CD14-positive monocyte (primary cell): ENCODE data around the gene PANX1. TPM values are rescaled to one million over a fixed set of nuclear protein-coding genes. Genes with fewer than 3 reads are reported as not detected.

Source experiments
- DNase-seq, 3 donors: peaks; one replicate each; pipeline ENCODE4 v3.0.0-alpha.2; 2011 to 2022
- H2AFZ ChIP-seq: 2 replicates; pipeline ENCODE4 v1.6.0; 2012; ENCODE audit warnings: mild to moderate bottlenecking, low read depth, low read length, inconsistent platforms; ENCODE audit not compliant: insufficient read depth, poor library complexity, severe bottlenecking
- H3K27ac ChIP-seq, 2 donors: 1 replicate in 1 of 2; 2 replicates in 1 of 2; pipeline ENCODE4 v1.5.1; 2012 to 2013; ENCODE audit warnings: low read length in 2 of 2, control low read depth in 1 of 2, inconsistent platforms in 1 of 2, low read depth in 1 of 2, mild to moderate bottlenecking in 1 of 2
- H3K27me3 ChIP-seq, 2 donors: one replicate each; pipeline versions ENCODE4 v1.6.0 to v1.6.1; 2011 to 2013; ENCODE audit warnings: low read length in 2 of 2; ENCODE audit not compliant: control insufficient read depth in 2 of 2, insufficient read depth in 2 of 2
- H3K36me3 ChIP-seq, 2 donors: replicated peaks in 1 of 2; 1 replicate in 1 of 2; 2 replicates in 1 of 2; pipeline versions ENCODE4 v1.5.1 to v1.6.1; 2012 to 2013; ENCODE audit warnings: low read length in 2 of 2, control low read depth in 1 of 2, inconsistent platforms in 1 of 2, mild to moderate bottlenecking in 1 of 2; ENCODE audit not compliant: insufficient read depth in 2 of 2, control insufficient read depth in 1 of 2
- H3K4me1 ChIP-seq, 2 donors: 1 replicate in 1 of 2; 2 replicates in 1 of 2; pipeline versions ENCODE4 v1.5.1 to v1.6.1; 2012 to 2013; ENCODE audit warnings: low read length in 2 of 2, control low read depth in 1 of 2, inconsistent platforms in 1 of 2, mild to moderate bottlenecking in 1 of 2, moderate library complexity in 1 of 2; ENCODE audit not compliant: insufficient read depth in 2 of 2, control insufficient read depth in 1 of 2
- H3K4me2 ChIP-seq: replicated peaks from 2 replicates; pipeline ENCODE3; 2012; ENCODE audit warnings: low read length, moderate library complexity, mild to moderate bottlenecking; ENCODE audit not compliant: poor library complexity, severe bottlenecking; ENCODE audit errors: extremely low read depth
- H3K4me3 ChIP-seq, 3 experiments: fragments of 200-600 bp in 1 of 3; sonication (generic) in 1 of 3; replicated peaks in 1 of 3; 1 replicate in 2 of 3; 2 replicates in 1 of 3; pipeline ENCODE4 v1.5.1; 2011 to 2013; ENCODE audit warnings: low read length in 3 of 3, mild to moderate bottlenecking in 3 of 3, control low read depth in 2 of 3, low read depth in 2 of 3, inconsistent platforms in 1 of 3, moderate library complexity in 1 of 3
- H3K79me2 ChIP-seq: 2 replicates; pipeline ENCODE4 v1.6.0; 2012; ENCODE audit warnings: mild to moderate bottlenecking, control low read depth, inconsistent platforms, low read length, moderate library complexity; ENCODE audit not compliant: insufficient read depth
- H3K9ac ChIP-seq: 2 replicates; pipeline ENCODE4 v1.6.0; 2017; ENCODE audit warnings: low read length, mild to moderate bottlenecking; ENCODE audit not compliant: insufficient read depth, poor library complexity, severe bottlenecking
- H3K9me3 ChIP-seq, 2 donors: replicated peaks in 1 of 2; 1 replicate in 1 of 2; 2 replicates in 1 of 2; pipeline versions ENCODE4 v1.5.1 to v1.6.1; 2012 to 2013; ENCODE audit warnings: low read length in 2 of 2, control low read depth in 1 of 2; ENCODE audit not compliant: control insufficient read depth in 1 of 2, insufficient read depth in 1 of 2
- H4K20me1 ChIP-seq: 2 replicates; pipeline ENCODE4 v1.6.0; 2012; ENCODE audit warnings: mild to moderate bottlenecking, low read length, control low read depth, moderate library complexity; ENCODE audit not compliant: insufficient read depth
- H3K27ac Mint-ChIP-seq, 7 donors: one replicate each; pipeline ENCODE4 v1.8.0; 2020; ENCODE audit warnings: mild to moderate bottlenecking in 7 of 7, mixed read lengths in 7 of 7, moderate library complexity in 6 of 7, inconsistent platforms in 2 of 7
- H3K27me3 Mint-ChIP-seq, 3 donors: one replicate each; pipeline ENCODE4 v1.8.0; 2021 to 2022; ENCODE audit warnings: low read depth in 3 of 3, mild to moderate bottlenecking in 3 of 3, mixed read lengths in 3 of 3, moderate library complexity in 3 of 3, inconsistent platforms in 1 of 3
- H3K36me3 Mint-ChIP-seq, 2 donors: one replicate each; pipeline ENCODE4 v1.8.0; 2020; ENCODE audit warnings: mixed read lengths in 2 of 2, inconsistent platforms in 1 of 2, mild to moderate bottlenecking in 1 of 2
- H3K4me1 Mint-ChIP-seq: one replicate; pipeline ENCODE4 v1.8.0; 2020; ENCODE audit warnings: mild to moderate bottlenecking, mixed read lengths
- H3K4me3 Mint-ChIP-seq, 2 donors: one replicate each; pipeline ENCODE4 v1.8.0; 2020; ENCODE audit warnings: mild to moderate bottlenecking in 2 of 2, mixed read lengths in 2 of 2, moderate library complexity in 1 of 2
- H3K9me3 Mint-ChIP-seq, 7 donors: one replicate each; pipeline ENCODE4 v1.8.0; 2020 to 2022; ENCODE audit warnings: mixed read lengths in 7 of 7, mild to moderate bottlenecking in 6 of 7, moderate library complexity in 6 of 7, inconsistent platforms in 2 of 7
- CTCF ChIP-seq: fragments of 200-600 bp; IDR thresholded peaks from one replicate; pipeline ENCODE4 v1.8.0; 2022; ENCODE audit warnings: antibody characterized with exemption, mild to moderate bottlenecking
- WGBS: methylation state at CpG from one replicate; pipeline ENCODE4 v1.1.5; 2013; ENCODE audit warnings: missing lambda C conversion rate; ENCODE audit not compliant: insufficient coverage; 5-methylcytosine and 5-hydroxymethylcytosine counted together
- intact Hi-C, 2 donors: fragments of 100-400 bp; cut with micrococcal nuclease; formaldehyde crosslinking; loops; one replicate each; pipeline versions ENCODE4 v1.15.0 to v1.15.1; 2023
- polyA plus RNA-seq, 3 donors: library from polyadenylated mRNA; depleted of rRNA in 1 of 3; unstranded in 2 of 3; stranded (reverse) in 1 of 3; fragments of 300-500 nt in 2 of 3; fragments of >200 nt in 1 of 3; fragmentation: Illumina TruSeq in 2 of 3; gene quantifications; 1 replicate in 2 of 3; 2 replicates in 1 of 3; pipeline ENCODE4 v1.2.3, GENCODE V29; 2012 to 2021

The PANX1 gene
- polyA plus RNA-seq, 3 donors: 6.9 to 15.7 (median 12.7) TPM

DNA sequence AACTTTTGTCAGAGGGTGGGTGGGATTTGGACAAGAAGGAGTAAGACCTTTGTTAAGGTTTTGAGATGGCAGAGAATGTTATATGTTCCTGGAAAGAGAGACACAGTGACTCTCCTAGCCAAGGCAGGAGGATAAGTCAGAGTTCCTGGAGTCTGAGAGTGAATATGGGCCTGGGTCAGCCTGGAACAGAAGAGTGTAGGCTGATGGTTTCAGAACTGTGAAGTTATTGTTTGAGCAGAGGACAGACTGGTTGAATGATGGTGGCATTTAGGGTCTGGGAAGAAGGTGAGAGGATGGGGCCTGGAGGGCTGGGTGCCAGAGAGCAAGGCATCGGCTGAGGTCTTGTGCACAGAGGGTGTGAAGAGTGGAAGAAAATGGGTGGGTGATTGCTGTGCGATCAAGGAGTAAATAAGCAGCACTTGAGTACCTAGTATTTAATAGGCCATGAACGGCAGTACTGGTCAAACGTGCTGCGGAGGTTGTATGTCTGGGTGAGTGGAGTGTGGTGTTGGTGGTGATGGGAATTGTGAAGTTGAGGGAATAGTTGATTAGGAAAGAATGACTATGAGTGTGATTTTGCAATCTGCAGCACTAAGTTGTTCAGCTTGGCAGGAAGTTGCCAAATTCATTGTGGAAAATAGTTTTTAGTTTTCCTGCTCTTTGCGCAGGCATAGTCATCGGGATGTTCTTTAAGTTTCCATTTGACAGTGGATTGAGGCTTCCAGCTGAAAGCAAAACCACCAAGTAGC lies 1.8 kb downstream of the PANX1 start:
- Histone ChIP-seq H3K4me3 (peak overlapping the region; percentile 55 to 97 (median 88)), H3K4me2 (peak overlapping the region; percentile 87), H3K9me3 (peaks cover 0 to 3% of the 10 kb centered on the region in 2 donors), H3K4me1 (peaks cover 62 to 72% of the 10 kb centered on the region in 2 donors), H3K36me3 (no peaks in the 10 kb centered on the region), H3K27me3 (no peaks in the 10 kb centered on the region), H3K79me2 (peaks cover 62% of the 10 kb centered on the region), H3K9ac (peak overlapping the region; percentile 92), H4K20me1 (peaks cover 61% of the 10 kb centered on the region), H3K27ac (peak overlapping the region; percentile 34 to 96), H2AFZ (peak overlapping the region; percentile 91)
- peak; percentile 12 to 82 (median 77) for DNase-seq
- WGBS: 17% methylated on average over 7 of the region's 7 CpGs
- intact Hi-C loops: no loop called here
- H3K9me3 Mint-ChIP-seq: peaks cover 0 to 4% (median 3%) of the 10 kb centered on the region in 7 donors
- H3K27ac Mint-ChIP-seq: no peak overlapping the region
- H3K27me3 Mint-ChIP-seq: peaks cover 0 to 6% (median 2%) of the 10 kb centered on the region in 3 donors
- H3K36me3 Mint-ChIP-seq: peaks cover 0 to 7% of the 10 kb centered on the region in 2 donors
- no peak for TF ChIP-seq CTCF
- H3K4me3 Mint-ChIP-seq: no peak overlapping the region
- H3K4me1 Mint-ChIP-seq: peaks cover 41% of the 10 kb centered on the region

GRCh38 chr11:94131047-94131717 lies 2.5 kb downstream of the PANX1 start:
- H3K4me3 Mint-ChIP-seq: no peak overlapping the region
- H4K20me1 ChIP-seq: peaks cover 68% of the 10 kb centered on the region
- peak overlapping the region; percentile 91 for H2AFZ ChIP-seq
- peaks cover 69% of the 10 kb centered on the region for H3K79me2 ChIP-seq
- peak overlapping the region; percentile 55 to 97 (median 88) for H3K4me3 ChIP-seq
- H3K36me3 Mint-ChIP-seq: peaks cover 4 to 10% of the 10 kb centered on the region in 2 donors
- H3K36me3 ChIP-seq: no peaks in the 10 kb centered on the region
- peaks cover 69 to 79% of the 10 kb centered on the region in 2 donors for H3K4me1 ChIP-seq
- H3K27me3 Mint-ChIP-seq: peaks cover 0 to 6% (median 2%) of the 10 kb centered on the region in 3 donors
- peaks cover 48% of the 10 kb centered on the region for H3K4me1 Mint-ChIP-seq
- H3K27ac Mint-ChIP-seq: no peak overlapping the region
- no peaks in the 10 kb centered on the region for H3K9me3 ChIP-seq
- no peaks in the 10 kb centered on the region for H3K27me3 ChIP-seq
- H3K27ac ChIP-seq: peak overlapping the region; percentile 8 to 96
- no peak for TF ChIP-seq CTCF
- peak overlapping the region; percentile 92 for H3K9ac ChIP-seq
- intact Hi-C loops: no loop called here
- H3K9me3 Mint-ChIP-seq: peaks cover 0 to 2% (median 0%) of the 10 kb centered on the region in 7 donors
- WGBS: no CpG with 5 or more reads among the region's 3 CpGs
- H3K4me2 ChIP-seq: peak overlapping the region; percentile 87
- DNase-seq: no peak
